Osteocyte (in vitro differentiated cells): ENCODE results near the gene AGAP2. TPM values are rescaled to one million over a fixed set of nuclear protein-coding genes. Genes with fewer than 3 reads are reported as not detected.
"Not testable (repeated sequence)": the region's sequence is repeated elsewhere in the genome, so short reads cannot be mapped to it uniquely, and the experiment has no call there.

Experiments
- DNase-seq: peaks from one replicate; pipeline ENCODE4 v3.0.0; 2021; ENCODE audit warnings: mixed read lengths; ENCODE audit not compliant: unreplicated experiment; ENCODE audit errors: extremely low spot score
- H3K27ac Mint-ChIP-seq: one replicate; pipeline ENCODE4 v1.8.0; 2021; ENCODE audit warnings: mild to moderate bottlenecking, mixed read lengths; ENCODE audit not compliant: unreplicated experiment
- H3K27me3 Mint-ChIP-seq: one replicate; pipeline ENCODE4 v1.8.0; 2021; ENCODE audit warnings: mixed read lengths; ENCODE audit not compliant: unreplicated experiment
- H3K36me3 Mint-ChIP-seq: one replicate; pipeline ENCODE4 v1.8.0; 2021; ENCODE audit warnings: mixed read lengths; ENCODE audit not compliant: unreplicated experiment
- H3K4me1 Mint-ChIP-seq: one replicate; pipeline ENCODE4 v1.8.0; 2021; ENCODE audit warnings: mixed read lengths; ENCODE audit not compliant: unreplicated experiment
- H3K4me3 Mint-ChIP-seq: one replicate; pipeline ENCODE4 v1.8.0; 2021; ENCODE audit warnings: mild to moderate bottlenecking, moderate library complexity, mixed read lengths; ENCODE audit not compliant: unreplicated experiment
- H3K9me3 Mint-ChIP-seq: one replicate; pipeline ENCODE4 v1.8.0; 2021; ENCODE audit warnings: mixed read lengths; ENCODE audit not compliant: unreplicated experiment
- CTCF ChIP-seq: fragments of 200-600 bp; sonication (generic); IDR thresholded peaks from 2 replicates; pipeline ENCODE4 v1.5.0; 2021; ENCODE audit warnings: antibody characterized with exemption, mild to moderate bottlenecking, moderate library complexity
- total RNA-seq: library from RNA; stranded (reverse); gene quantifications from 2 replicates; pipeline ENCODE4 v1.2.1, GENCODE V29; 2021

The AGAP2 gene
- total RNA-seq, 1 donor from 2014 or later: 2.6 TPM

- no peak for TF ChIP-seq CTCF
- H3K4me1 Mint-ChIP-seq: no peaks in the 10 kb centered on the region
- H3K27me3 Mint-ChIP-seq: no peaks in the 10 kb centered on the region
- H3K4me3 Mint-ChIP-seq: no peak overlapping the region
- no peak overlapping the region for H3K27ac Mint-ChIP-seq
- DNase-seq: peak; percentile 59
- peaks cover 34% of the 10 kb centered on the region for H3K36me3 Mint-ChIP-seq
- H3K9me3 Mint-ChIP-seq: peaks cover 6% of the 10 kb centered on the region
These were observed 22.2 kb downstream of the AGAP2 start for GRCh38 chr12:57716305-57716704.

GRCh38 chr12:57715786-57716185 is 22.8 kb downstream of the AGAP2 start:
- no peaks in the 10 kb centered on the region for H3K27me3 Mint-ChIP-seq
- no peak overlapping the region for H3K27ac Mint-ChIP-seq
- H3K36me3 Mint-ChIP-seq: peaks cover 36% of the 10 kb centered on the region
- no peaks in the 10 kb centered on the region for H3K4me1 Mint-ChIP-seq
- TF ChIP-seq CTCF: no peak
- DNase-seq: peak; percentile 66
- H3K4me3 Mint-ChIP-seq: no peak overlapping the region
- H3K9me3 Mint-ChIP-seq: peaks cover 6% of the 10 kb centered on the region

DNA sequence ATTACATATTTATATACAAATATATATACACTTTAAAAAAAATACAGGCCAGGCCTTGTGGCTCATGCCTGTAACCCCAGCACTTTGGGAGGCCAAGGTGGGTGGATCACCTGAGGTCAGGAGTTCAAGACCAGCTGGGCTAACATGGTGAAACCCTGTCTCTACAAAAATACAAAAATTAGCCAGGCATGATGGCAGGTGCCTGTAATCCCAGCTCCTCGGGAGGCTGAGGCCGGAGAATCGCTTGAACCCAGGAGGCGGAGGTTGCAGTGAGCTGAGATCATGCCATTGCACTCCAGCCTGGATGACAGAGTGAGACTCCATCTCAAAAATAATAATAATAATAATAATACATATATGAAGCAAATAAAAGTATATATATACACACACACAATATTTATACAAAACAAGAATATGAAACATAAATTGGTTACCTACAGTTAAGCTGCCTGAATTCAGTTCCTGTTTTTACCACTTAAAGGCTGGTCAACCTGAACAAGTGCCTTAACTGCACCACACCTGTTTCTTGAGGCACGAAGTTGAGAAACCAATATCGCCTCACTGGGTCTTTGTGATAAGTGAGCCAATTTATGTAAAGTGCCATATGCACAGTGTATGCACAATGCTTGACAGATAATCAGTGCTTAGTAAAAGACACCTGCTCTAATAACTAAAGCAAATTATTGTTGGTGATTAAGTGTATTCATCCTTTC is 23.4 kb downstream of the AGAP2 start:
- not testable (repeated sequence) for H3K27ac Mint-ChIP-seq, H3K9me3 Mint-ChIP-seq, H3K4me1 Mint-ChIP-seq, H3K4me3 Mint-ChIP-seq, H3K27me3 Mint-ChIP-seq
- peak; percentile 53 for DNase-seq
- peaks cover 36% of the 10 kb centered on the region for H3K36me3 Mint-ChIP-seq

GRCh38 chr12:57713209-57713608 is 25.3 kb downstream of the AGAP2 start:
- DNase-seq: peak; percentile 65
- H3K27ac Mint-ChIP-seq: no peak overlapping the region
- peaks cover 26% of the 10 kb centered on the region for H3K36me3 Mint-ChIP-seq
- no peak for TF ChIP-seq CTCF
- no peak overlapping the region for H3K4me3 Mint-ChIP-seq
- peaks cover 6% of the 10 kb centered on the region for H3K9me3 Mint-ChIP-seq
- no peaks in the 10 kb centered on the region for H3K27me3 Mint-ChIP-seq
- no peaks in the 10 kb centered on the region for H3K4me1 Mint-ChIP-seq

DNA sequence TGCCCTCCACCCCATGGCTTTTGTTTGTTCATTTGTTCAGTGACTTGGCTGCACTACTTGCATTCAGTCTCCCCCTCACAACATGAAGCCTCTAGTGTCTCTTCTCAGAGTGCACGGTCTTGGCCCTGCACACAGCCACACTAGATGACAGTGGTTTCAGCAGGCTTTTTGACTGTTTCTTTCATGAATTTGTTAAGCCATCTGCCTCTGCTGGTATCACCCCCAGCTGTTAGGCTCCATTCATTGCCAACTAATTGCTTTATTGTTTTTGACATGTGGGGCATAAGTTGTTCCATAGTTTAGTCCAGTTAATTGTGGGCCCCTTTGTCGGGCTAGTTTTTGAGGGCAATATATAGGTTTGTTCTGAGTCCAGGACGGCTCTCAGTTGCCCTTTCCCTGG is 25.8 kb downstream of the AGAP2 start:
- no peak overlapping the region for H3K27ac Mint-ChIP-seq
- peaks cover 23% of the 10 kb centered on the region for H3K36me3 Mint-ChIP-seq
- H3K4me1 Mint-ChIP-seq: no peaks in the 10 kb centered on the region
- H3K9me3 Mint-ChIP-seq: peaks cover 6% of the 10 kb centered on the region
- TF ChIP-seq CTCF: no peak
- no peaks in the 10 kb centered on the region for H3K27me3 Mint-ChIP-seq
- DNase-seq: peak; percentile 19
- H3K4me3 Mint-ChIP-seq: no peak overlapping the region

- TF ChIP-seq CTCF: no peak
- Mint-ChIP-seq H3K27ac (no peak overlapping the region), H3K36me3 (peaks cover 41% of the 10 kb centered on the region), H3K27me3 (no peaks in the 10 kb centered on the region), H3K4me1 (no peaks in the 10 kb centered on the region), H3K9me3 (peaks cover 14% of the 10 kb centered on the region), H3K4me3 (no peak overlapping the region)
- no peak for DNase-seq
These were observed 30.2 kb downstream of the AGAP2 start for GRCh38 chr12:57708296-57708695.
